Limb (tissue), 2 donors: ENCODE data around the gene UBIAD1.
"Not testable (repeated sequence)": the region's sequence is repeated elsewhere in the genome, so short reads cannot be mapped to it uniquely, and the experiment has no call there.

Source experiments
- DNase-seq, 2 donors: peaks; one replicate each; pipeline ENCODE4 v3.0.0-alpha.2; 2016; ENCODE audit errors: extremely low spot score in 2 of 2

UBIAD1 gene, protein sequence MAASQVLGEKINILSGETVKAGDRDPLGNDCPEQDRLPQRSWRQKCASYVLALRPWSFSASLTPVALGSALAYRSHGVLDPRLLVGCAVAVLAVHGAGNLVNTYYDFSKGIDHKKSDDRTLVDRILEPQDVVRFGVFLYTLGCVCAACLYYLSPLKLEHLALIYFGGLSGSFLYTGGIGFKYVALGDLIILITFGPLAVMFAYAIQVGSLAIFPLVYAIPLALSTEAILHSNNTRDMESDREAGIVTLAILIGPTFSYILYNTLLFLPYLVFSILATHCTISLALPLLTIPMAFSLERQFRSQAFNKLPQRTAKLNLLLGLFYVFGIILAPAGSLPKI

DNA sequence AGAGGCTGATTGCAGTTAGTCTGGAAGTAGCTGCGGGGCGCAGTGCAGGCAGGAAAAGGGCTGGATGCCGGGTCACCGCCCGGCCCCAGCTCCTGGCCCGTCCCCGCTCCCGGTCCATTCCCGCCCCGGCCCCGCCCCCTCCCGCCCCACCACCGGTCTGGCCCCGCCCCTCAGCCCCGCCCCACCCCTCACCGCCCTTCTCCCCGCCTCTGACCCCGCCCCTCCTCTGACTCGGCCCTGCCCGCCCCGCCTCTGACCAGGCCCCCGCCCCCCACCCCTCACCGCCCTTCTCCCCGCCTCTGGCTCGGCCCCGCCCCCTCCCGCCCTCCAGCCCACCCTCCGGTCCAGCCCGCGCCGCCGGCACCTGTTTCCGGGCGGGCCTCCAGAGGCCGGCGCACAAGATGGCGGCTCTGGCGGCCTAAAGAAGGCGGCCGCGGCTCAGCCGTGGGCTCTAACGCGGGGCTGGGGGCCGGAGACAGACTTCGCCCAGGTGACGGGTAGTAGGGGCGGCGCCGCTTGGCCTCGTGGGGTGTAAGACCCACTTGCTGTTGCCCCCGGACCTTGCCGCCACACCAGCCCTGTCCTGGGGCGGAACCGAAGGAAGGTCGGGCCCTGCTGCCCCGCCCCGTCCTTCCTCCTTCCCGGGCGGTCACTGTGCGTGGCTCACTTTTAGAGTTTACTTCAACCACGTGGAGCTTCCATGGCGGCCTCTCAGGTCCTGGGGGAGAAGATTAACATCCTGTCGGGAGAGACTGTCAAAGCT, at the start of gene UBIAD1:
Gene UBIAD1, plus strand, starts transcription at position 367 of the 763 bp plus-strand sequence. Its CDS starts 334 bp downstream, at position 701.
- DNase-seq: peak; percentile 78 to 95

DNA sequence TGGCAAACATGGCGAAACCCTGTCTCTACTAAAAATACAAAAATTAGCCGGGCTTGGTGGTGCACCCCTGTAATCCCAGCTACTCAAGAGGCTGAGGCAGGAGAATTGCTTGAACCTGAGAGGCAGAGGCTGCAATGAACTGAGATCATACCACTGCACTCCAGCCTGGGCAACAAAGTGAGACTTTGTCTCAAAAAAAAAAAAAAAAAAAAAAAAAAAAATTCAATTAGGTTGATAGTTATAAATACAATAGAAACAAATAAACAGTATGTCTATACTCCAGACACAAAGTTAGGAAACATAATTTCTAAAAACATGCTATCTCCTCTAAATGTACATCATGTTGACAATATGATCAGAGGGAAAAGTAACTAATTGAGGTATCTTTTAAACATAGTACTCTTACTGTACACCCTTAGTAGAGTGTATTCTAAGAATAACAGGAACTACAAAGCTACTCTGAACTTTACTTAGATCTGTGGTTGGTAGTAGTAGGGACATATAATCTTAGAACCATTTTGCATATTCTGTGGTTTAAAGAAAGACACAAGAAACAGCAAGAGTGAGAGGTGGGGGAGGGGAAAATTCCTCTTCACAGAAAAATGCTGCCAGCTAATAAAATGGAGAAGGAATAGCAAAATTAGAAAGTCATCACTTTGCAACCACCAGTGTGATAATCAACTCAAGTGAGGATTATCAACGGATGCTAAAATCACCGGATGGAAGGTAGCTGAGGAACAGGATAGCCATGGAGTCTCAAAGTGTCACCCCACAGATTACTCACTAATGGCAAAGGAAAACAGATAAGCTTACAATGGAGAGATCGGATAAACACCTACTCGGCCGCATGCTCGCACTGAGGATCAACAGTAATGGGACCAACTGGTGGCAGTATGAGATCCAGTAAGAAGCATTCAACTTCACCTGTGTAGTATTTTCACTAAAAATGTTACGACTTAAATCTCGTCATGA, 45.6 kb upstream of the UBIAD1 start:
- DNase-seq: no peak

DNA sequence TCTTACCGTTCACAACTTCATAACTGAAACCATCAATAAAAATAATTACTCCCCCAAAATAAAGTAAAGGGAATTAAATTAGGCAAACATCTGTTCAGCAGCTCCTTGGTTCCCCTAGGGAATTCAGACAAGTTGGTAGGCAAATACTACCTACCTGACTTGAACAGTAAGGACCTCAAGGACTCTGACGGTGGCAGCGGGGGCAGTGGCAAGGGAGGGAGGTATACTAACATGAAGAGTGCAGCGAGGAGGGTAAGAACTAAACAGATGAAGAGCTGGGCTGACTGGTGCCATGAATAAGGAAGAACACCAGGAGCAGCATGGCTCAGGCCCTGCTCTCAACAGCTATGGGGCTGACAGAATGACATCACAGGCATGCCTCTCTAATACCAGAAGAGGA, 43.8 kb upstream of the UBIAD1 start:
- no peak for DNase-seq

DNA sequence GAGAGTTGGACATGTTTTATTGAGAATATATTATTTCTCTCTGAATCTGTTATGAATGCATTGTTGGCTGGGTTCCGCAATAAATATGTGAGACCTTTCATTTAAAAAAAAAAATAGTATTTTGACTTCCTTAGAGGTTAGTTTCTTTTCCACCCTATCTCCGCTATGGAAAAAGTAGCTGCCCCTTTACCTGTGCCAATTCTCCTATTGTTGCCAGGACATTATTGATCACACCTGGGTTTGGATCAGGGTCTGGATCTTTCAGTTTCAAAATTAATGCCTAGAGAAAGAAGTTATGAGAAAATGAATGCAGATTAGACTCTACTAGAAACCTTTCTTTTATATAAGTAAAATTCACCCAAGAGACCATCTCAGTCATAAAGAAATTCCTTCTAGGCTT, 39.8 kb upstream of the UBIAD1 start:
- DNase-seq: no peak

DNA sequence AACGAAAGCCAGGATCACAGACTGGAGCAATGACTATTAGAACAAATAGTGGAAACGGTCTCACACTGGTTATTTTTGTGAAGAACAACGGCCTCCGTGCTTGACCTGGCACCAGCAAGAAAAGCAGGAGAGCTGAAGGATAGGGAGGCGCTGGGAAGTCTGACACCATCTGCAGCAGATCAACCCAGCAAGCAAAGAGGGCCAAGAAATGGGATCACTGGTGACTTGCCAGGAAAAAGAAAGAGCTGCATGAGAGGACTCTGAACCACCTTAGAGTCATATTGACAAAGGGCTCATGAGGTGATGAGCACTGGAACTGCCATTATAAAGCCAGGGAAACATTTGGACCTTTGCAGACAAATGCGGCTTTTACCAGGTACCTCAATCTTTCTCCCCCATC, 35.6 kb upstream of the UBIAD1 start:
- no peak for DNase-seq

DNA sequence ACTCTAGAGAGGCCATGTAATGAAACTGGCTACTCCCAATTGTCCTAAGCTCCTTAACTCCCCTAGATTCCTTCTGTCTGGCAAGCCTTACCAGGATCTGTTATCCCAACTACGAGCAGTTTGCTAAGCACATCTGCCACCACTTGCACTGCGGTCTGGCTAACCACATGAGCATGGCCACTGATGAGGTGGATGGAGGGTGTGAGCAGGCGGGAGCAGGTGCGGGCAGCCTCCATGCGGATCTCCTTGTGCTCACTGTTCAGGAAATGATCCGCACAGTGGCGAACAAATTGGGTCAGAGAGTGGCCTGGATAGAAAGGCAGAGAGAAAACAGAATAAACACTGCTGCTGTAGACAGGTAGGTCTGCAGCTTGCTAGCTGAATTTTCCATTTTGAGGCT, 34.7 kb upstream of the UBIAD1 start:
- DNase-seq: no peak

DNA sequence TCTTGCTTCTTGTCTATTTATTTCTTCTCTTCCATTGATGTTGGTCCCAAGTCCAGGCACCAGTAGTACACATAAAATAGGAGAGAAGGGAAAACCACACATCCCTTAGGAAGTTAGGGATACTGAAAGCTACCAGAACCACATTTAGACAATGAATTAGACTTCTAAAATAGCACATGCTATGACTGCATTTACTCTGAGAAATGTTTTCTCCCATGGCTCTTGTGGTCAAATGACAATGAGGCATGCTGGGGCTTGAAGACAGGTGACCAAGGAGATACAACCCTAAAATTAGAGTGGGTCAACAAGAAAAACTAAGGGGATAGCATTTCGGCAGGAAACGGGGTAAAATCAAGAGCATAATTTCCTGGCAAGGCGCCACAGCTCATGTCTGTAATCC, 27.8 kb upstream of the UBIAD1 start:
- no peak for DNase-seq

DNA sequence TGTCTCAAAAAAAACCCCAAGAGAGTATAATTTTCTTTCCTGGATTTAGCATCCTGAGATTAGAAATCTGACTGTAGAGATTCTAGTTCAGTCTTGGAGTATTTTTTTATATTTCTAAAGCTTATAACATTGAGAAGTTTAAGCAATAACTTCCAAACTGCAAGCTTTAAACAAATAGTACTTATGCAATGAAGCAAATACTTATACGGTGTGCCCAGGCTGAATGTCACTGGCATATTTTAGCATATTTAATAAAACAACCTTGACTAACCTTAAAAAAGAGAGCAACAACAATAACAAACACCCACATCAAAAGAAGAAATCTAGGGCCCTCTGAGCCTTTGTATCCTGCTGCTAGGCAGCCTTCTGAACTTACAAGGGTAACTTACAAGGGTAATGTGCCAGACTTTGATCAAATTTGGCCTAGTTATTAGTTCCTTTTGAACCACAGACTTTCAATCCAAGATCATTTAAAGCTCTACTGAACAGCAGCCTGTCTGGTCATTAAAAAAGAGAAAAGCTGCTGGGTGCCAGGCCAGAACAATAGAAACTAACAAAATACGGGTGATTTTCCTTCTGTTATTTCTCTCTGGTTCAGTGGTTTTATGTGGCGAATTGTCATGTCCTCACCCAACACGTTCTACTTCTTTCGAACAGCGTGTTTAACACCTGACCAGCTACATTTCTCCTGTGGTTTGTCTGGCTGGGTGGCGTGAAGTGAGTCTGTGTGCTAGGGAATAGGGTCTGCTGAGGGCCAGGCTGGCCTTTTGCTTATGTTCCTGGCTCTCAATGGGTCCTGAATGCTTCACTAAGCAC, 26.9 kb upstream of the UBIAD1 start:
- no peak for DNase-seq

DNA sequence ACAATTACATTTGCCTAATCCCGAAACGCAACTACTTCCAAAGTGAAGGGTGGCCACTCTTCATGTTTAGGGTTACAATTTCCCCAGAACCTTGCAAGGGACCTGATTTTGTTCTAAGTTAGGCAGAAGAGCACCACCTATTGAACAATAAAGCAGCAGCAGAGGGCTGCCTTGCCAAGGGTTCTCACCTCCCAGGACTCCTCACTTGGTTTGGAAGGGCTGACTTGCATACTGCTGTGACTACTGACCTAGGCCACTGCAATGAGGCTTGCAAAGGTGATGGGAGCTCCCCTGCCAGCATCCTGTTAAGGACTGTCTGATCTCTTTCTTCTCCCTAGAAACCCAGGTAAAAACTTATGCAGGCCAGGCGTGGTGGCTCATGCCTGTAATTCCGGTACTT, 24.8 kb upstream of the UBIAD1 start:
- DNase-seq: no peak

DNA sequence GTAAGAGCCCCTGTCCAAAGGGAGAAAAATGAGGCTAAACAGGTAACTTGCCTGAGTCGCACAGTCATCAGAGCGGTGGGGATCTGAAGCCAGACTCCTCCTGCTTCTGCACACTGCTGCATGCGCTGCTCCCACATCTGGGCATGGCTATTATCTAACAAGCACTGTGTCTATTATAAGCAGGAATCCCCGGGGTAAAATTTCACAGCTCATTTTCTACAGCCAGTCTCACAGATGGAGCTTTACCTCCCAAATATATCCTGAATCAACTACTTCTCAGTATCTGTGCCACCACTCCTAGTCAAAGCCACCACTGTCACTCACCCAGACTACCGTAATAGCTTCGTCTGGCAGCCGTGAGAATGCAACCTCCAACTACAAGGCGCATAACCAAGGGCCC, 20.5 kb upstream of the UBIAD1 start:
- DNase-seq: no peak

DNA sequence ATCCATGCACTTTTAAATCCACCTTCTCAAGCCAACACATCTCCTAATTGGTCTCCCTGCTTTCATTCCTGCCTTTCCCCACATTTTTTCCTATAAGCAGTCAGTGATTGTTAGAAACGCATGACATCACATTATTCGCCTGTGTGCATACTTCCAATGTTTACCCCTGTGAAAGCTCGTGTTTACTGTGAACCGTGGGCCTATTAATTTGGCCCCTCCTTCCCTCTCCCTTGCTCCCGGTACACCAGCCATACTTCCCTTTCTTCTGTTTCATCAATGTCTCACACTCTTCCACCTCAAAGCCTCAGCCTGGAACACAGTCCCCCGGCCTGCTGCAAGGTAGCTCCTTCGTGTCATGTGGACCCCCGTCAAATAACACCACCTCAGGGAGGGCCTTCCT, 19.8 kb upstream of the UBIAD1 start:
- DNase-seq: no peak

DNA sequence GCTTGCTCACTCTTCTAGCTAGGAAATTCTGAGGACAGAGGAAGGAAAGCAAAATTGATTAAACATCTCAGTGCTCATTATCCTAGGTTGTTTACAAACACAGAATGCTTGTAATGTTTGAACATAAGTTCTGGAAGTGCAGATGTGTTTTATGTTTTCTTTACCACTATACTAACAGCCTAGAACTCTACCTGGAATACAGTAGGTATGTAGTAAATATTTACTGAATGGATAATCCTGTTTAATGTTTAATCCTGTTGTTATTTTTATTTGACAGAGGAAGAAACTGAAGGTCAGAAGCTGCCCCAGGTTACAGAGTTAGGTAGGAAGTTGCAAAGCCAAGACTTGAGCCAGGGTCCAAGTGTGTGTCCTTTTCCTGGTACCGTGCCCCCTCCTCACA, 16.7 kb upstream of the UBIAD1 start:
- DNase-seq: no peak

DNA sequence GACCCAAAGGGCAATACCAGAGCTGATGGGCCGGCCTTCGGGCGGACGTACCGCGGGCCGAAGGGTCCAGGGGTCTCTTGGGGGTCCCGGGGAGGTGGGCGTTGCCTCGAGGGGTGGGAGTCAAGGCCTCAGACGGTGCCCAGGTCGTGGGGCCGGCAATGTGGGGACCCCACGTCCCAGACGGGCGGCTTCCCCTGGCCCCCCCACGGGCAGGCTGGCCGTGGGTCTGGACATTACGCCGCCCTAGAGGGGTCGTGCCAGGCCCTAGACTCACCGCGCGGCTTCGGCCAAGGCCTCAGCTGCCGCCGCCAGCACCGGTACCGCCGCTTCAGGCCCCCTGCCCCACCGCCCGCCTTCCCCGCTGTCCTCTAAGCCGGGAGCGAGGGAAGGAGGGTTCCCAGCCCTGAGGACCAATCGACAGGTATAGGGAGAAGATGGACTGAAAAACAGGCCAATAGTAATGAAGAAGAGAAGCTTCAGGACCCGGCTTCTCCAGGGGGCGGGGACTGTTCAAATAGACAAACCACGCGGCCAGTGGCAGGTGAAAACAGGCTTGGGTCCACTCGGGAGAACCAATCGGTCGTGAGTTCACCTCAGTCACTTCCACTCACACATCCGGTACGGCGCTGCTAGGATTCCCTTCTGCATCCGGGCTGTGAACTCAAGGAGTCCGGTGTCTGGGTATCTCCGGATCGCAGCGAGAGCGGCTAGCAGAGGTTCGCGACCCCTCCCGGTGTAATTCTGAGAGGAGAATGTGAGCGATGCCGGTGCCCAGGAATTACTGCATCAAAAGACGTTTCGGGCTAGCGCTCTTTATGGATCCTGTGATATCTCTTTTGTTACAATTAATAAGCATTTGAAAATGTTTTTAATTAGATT, 10.6 kb upstream of the UBIAD1 start, which contains the start of gene MTOR:
Gene MTOR, minus strand, starts transcription at position 381 of the 879 bp plus-strand sequence. CDS start 3,142 bp downstream, outside the sequence.
- peak; percentile 97 to 99 for DNase-seq

DNA sequence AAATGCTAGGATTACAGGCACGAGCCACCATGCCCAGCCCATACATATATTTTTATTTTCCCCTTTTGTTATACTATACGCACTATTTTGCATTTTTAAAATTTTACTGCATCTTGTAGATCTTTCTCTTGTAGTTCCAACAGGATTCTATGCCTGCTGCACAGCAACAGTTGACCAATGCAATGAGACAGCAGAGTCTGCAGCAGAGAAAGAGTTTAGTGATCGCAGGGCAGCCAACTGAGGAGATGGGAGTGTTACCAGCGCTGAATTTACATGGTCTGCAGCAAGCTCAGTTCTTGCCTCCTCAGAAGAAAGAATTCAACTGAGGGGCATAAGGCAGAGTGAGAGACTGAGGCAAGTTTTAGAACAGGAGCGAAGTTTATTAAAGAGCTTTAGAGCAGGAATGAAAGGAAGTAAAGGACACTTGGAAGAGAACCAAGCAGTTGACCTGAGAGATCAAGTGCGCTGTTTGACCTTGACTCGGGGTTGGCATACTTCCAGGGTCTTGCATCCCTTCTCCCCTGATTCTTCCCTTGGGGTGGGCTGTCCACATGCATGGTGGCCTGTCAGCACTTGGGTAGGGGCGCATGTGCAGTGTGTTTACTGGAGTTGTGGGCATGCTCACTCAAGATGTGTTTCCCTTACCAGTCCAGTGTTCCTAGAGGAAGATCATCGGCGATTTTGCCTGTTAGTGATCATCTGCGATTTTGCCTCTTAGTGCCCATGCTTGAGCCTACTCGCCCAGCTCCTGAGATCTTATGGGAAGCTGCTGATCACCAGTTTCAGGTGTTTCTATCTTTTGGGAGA, 6.5 kb upstream of the UBIAD1 start:
- no peak for DNase-seq

DNA sequence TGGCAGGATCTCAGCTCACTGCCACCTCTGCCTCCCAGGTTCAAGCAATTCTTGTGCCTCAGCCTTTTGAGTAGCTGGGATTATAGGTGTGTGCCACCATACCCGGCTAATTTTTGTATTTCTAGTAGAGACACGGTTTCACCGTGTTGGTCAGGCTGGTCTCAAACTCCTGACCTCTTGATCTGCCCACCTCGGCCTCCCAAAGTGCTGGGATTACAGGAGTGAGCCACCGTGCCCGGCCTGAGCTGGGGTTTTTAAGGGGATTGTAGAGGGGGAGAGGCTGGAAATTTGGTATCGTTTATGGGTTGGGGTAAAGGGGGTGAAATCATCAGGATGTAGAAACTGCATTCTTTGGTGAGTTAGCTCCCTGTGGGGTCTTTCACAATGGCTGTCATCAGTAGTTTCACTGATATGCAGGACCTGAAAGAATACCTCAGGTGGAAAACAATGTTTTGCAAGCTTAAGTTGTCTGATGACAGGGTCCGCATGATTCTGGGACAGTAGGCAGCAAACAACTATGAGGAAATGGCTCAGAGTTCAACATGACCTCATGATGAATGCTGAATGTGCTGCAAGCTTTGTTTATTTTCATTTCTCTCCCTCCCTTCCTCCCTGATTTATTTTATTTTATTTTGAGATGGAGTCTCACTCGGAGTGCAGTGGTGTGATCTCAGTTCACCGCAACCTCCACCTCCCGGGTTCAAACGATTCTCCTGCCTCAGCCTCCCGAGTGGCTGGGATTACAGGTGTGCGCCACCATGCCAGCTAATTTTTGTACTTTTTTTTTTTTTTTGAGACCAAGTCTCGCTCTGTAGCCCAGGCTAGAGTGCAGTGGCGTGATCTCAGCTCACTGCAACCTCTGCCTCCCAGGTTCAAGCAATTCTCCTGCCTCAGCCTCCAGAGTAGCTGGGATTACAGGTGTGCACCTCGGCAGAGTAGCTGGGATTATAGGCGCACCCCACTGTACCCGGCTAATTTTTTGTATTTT, 5.4 kb upstream of the UBIAD1 start:
- not testable (repeated sequence) for DNase-seq

DNA sequence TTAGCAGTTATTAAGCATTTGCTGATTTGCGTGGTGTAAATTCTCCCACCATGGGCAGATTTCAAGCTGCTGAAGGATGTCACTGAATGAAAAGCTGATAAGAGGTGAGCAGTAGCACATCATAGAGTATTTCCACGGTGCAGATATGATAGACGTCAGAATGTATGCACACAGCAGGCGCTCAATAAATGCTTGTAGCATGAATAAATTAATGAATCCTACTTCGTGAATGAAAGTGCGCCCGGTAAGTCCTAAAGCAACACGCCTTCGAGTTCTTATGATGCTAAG, 510 bp upstream of the UBIAD1 start:
- no peak for DNase-seq

DNA sequence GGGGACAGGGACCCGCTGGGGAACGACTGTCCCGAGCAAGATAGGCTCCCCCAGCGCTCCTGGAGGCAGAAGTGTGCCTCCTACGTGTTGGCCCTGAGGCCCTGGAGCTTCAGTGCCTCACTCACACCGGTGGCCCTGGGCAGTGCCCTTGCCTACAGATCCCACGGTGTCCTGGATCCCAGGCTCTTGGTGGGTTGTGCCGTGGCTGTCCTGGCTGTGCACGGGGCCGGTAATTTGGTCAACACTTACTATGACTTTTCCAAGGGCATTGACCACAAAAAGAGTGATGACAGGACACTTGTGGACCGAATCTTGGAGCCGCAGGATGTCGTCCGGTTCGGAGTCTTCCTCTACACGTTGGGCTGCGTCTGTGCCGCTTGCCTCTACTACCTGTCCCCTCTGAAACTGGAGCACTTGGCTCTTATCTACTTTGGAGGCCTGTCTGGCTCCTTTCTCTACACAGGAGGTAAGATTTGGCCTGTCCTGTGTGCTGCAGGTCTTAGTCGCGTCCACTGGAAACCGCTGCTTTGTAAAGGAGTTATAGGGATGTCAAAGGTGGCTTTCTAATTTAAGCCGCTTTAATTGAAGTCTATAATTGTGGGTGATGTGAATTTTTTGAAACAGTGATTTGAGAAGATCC, 717 bp downstream of the UBIAD1 start:
- DNase-seq: no peak
